K562 (cell line): ENCODE data around the gene COL4A1. TPM values are rescaled to one million over a fixed set of nuclear protein-coding genes. Genes with fewer than 3 reads are reported as not detected.

Experiments
- HNRNPH1 ChIP-seq: fragments of 200-400 bp; formaldehyde crosslinking; optimal IDR thresholded peaks from 2 replicates; pipeline ENCODE3; 2017; ENCODE audit warnings: low read depth, mild to moderate bottlenecking, low read length, moderate library complexity
- ZNF146 ChIP-seq: IDR thresholded peaks from one replicate; pipeline ENCODE4 v1.6.1; 2018; ENCODE audit warnings: missing compliant biosample characterization; ENCODE audit not compliant: unreplicated experiment
- polyA plus RNA-seq, 8 experiments: library from polyadenylated mRNA; depleted of rRNA in 4 of 8; stranded (reverse) in 5 of 8; unstranded in 3 of 8; fragments of >200 nt; fragmentation: Nextera tagmentation in 2 of 8; fragmentation: Illumina TruSeq in 1 of 8; extraction: Ambion mirVana in 2 of 8; extraction: Trizol in 1 of 8; gene quantifications; 2 replicates each; pipeline versions ENCODE4 v1.2.1 to v1.2.3, GENCODE V29; 2011 to 2014; ENCODE audit warnings: inconsistent platforms in 1 of 8, missing spikeins in 1 of 8
- total RNA-seq, 7 experiments: library from RNA; depleted of rRNA in 6 of 7; stranded (reverse); fragments of >200 nt in 6 of 7; fragmentation: Illumina TruSeq in 2 of 7; extraction: Trizol in 2 of 7; gene quantifications; 2 replicates each; pipeline versions ENCODE4 v1.2.1 to v1.2.3, GENCODE V29; 2011 to 2021; ENCODE audit warnings: low replicate concordance in 1 of 7
- TF ChIP-seq, protein P1 (sequence below), 2 experiments: fragments of 450-650 bp; formaldehyde crosslinking in 1 of 2; IDR thresholded peaks; 2 replicates each; pipeline versions ENCODE4 v1.4.0 to v1.6.1; 2014 to 2020; ENCODE audit warnings: mild to moderate bottlenecking in 2 of 2, borderline replicate concordance in 1 of 2, low read depth in 1 of 2
- TF ChIP-seq, protein P2 (sequence below): fragments of 250-450 bp; sonication (Bioruptor Pico); IDR thresholded peaks from 2 replicates; pipeline ENCODE4 v1.5.0; 2021

Gene COL4A1
- total and polyA plus RNA-seq, 9 of the 15 experiments (the other 6 are each of a cell fraction or from before 2014, with no cell fraction given), result 0.35 TPM; not detected in 8

DNA sequence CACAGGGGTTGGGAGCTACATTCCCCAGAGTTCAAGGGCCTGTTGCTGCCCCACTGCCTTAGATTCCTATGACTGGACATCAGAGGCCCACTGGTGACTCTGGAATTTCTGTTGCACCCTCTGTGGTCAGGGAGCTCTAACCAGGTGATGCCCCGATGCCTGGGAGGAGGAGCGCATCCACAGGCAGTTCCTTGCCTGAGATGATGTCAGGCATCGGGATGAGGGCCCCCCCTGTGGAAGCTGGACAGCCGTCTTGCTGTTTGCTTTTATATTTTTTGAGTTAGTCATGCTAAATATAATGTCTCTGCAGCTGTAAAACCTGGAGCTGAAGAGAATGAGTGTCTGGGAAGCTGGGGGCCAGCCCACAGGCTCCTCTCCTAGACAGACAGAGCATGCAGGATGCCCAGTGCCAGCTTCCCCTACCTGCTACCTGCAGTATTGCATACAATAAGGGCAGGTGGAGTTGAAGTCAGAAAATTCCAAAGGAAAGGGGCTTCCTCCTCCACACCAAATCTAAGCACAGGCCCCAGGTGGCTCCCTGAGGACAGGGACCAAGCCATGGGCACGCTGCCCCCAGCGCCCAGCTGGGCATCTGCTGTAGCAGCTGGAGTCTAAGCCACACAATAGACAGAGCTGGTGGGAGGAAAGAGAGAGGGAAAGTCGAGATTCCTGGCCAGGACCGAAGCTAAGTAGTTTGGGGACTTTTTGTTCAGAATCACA is 16.4 kb upstream of the COL4A1 start (continued):
- TF ChIP-seq, protein P1, sequence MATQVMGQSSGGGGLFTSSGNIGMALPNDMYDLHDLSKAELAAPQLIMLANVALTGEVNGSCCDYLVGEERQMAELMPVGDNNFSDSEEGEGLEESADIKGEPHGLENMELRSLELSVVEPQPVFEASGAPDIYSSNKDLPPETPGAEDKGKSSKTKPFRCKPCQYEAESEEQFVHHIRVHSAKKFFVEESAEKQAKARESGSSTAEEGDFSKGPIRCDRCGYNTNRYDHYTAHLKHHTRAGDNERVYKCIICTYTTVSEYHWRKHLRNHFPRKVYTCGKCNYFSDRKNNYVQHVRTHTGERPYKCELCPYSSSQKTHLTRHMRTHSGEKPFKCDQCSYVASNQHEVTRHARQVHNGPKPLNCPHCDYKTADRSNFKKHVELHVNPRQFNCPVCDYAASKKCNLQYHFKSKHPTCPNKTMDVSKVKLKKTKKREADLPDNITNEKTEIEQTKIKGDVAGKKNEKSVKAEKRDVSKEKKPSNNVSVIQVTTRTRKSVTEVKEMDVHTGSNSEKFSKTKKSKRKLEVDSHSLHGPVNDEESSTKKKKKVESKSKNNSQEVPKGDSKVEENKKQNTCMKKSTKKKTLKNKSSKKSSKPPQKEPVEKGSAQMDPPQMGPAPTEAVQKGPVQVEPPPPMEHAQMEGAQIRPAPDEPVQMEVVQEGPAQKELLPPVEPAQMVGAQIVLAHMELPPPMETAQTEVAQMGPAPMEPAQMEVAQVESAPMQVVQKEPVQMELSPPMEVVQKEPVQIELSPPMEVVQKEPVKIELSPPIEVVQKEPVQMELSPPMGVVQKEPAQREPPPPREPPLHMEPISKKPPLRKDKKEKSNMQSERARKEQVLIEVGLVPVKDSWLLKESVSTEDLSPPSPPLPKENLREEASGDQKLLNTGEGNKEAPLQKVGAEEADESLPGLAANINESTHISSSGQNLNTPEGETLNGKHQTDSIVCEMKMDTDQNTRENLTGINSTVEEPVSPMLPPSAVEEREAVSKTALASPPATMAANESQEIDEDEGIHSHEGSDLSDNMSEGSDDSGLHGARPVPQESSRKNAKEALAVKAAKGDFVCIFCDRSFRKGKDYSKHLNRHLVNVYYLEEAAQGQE (IDR thresholded peaks at IDR 0.05; ENCODE audit: borderline replicate concordance), result no peak
- TF ChIP-seq, protein P1 (CRISPR knock-in tag; IDR thresholded peaks at IDR 0.05; ENCODE audit: low read depth), result no peak
- TF ChIP-seq, protein P2, sequence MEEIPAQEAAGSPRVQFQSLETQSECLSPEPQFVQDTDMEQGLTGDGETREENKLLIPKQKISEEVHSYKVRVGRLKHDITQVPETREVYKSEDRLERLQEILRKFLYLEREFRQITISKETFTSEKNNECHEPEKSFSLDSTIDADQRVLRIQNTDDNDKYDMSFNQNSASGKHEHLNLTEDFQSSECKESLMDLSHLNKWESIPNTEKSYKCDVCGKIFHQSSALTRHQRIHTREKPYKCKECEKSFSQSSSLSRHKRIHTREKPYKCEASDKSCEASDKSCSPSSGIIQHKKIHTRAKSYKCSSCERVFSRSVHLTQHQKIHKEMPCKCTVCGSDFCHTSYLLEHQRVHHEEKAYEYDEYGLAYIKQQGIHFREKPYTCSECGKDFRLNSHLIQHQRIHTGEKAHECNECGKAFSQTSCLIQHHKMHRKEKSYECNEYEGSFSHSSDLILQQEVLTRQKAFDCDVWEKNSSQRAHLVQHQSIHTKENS (CRISPR knock-in tag), result no peak
- TF ChIP-seq HNRNPH1 (no peak), ZNF146 (CRISPR knock-in tag) (no peak)
